A549 (cell line): Measurements from ENCODE around the gene GNL3L. TPM values are rescaled to one million over a fixed set of nuclear protein-coding genes. Genes with fewer than 3 reads are reported as not detected.
"Not testable (repeated sequence)": the region's sequence is repeated elsewhere in the genome, so short reads cannot be mapped to it uniquely, and the experiment has no call there.

Experiments
- ATAC-seq, 2 experiments: fragments of 200-7000 bp in 1 of 2; fragments of >200 bp in 1 of 2; cut with Nextera tagmentation in 1 of 2; cut with Tn5 transposase in 1 of 2; 3 replicates each; pipeline versions ENCODE4 v1.8.0 to v1.9.1; 2018 to 2020; ENCODE audit warnings: mild to moderate bottlenecking in 1 of 2, moderate library complexity in 1 of 2
- CTCF ChIA-PET: fragments of 300-600 bp; sonication (Branson Sonifier 250); formaldehyde crosslinking; extraction: SDS; loops from one replicate; lab custom pipeline; 2021; ENCODE audit warnings: antibody characterized with exemption, inconsistent platforms; lab: Yijun Ruan, JAX
- POLR2A ChIA-PET: fragments of 350-600 bp; formaldehyde crosslinking; extraction: SDS; loops from one replicate; lab custom pipeline; 2021; ENCODE audit warnings: antibody characterized with exemption, inconsistent platforms; lab: Yijun Ruan, JAX
- DNase-seq, 2 experiments: peaks; one replicate each; pipeline versions ENCODE4 v3.0.0 to v3.0.0-alpha.2; 2011 to 2016; ENCODE audit warnings: low read depth in 1 of 2, low spot score in 1 of 2
- FAIRE-seq: peaks from 2 replicates; lab custom pipeline; 2011; peaks lifted over from hg19 to GRCh38; lab: Jason Lieb, UNC
- H3K27ac ChIP-seq, 2 experiments: fragments of >200 bp; sonication (Bioruptor Twin); formaldehyde crosslinking; 3 replicates each; pipeline ENCODE4 v1.5.1; 2016 to 2017
- H3K4me1 ChIP-seq: fragments of >200 bp; sonication (Bioruptor Twin); formaldehyde crosslinking; 3 replicates; pipeline ENCODE4 v1.6.1; 2016
- H3K4me2 ChIP-seq: fragments of >200 bp; sonication (Bioruptor Twin); formaldehyde crosslinking; 3 replicates; pipeline ENCODE4 v1.6.1; 2016
- H3K4me3 ChIP-seq: fragments of >200 bp; sonication (Bioruptor Twin); formaldehyde crosslinking; 3 replicates; pipeline ENCODE4 v1.5.1; 2016
- H3K9me3 ChIP-seq: fragments of >200 bp; sonication (Bioruptor Twin); formaldehyde crosslinking; 3 replicates; pipeline ENCODE4 v1.6.1; 2016
- BHLHE40 ChIP-seq: IDR thresholded peaks from 2 replicates; pipeline ENCODE4 v1.6.1; 2012; ENCODE audit warnings: low read depth, low read length, inconsistent platforms
- CBX2 ChIP-seq: fragments of 200-600 bp; sonication (generic); IDR thresholded peaks from 2 replicates; pipeline ENCODE4 v1.6.1; 2016; ENCODE audit warnings: low read depth, mild to moderate bottlenecking, borderline replicate concordance
- CHD2 ChIP-seq: fragments of 150-350 bp; IDR thresholded peaks from 2 replicates; pipeline ENCODE4 v1.6.1; 2014; ENCODE audit warnings: low read length; ENCODE audit not compliant: partially characterized antibody
- E2F6 ChIP-seq: IDR thresholded peaks from 2 replicates; pipeline ENCODE4 v1.6.1; 2012; ENCODE audit warnings: low read depth, borderline replicate concordance
- EHMT2 ChIP-seq: fragments of 200-600 bp; sonication (generic); IDR thresholded peaks from 2 replicates; pipeline ENCODE4 v1.6.1; 2016; ENCODE audit warnings: antibody characterized with exemption, low read depth, mild to moderate bottlenecking, moderate library complexity
- ESRRA ChIP-seq: fragments of 150-350 bp; IDR thresholded peaks from 2 replicates; pipeline ENCODE4 v1.6.1; 2014; ENCODE audit warnings: mild to moderate bottlenecking, low read length, borderline replicate concordance
- HDAC2 ChIP-seq: fragments of 200-600 bp; sonication (generic); IDR thresholded peaks from 2 replicates; pipeline ENCODE4 v1.6.1; 2016
- HMGXB4 ChIP-seq: fragments of 250-450 bp; sonication (Bioruptor Pico); IDR thresholded peaks from 2 replicates; pipeline ENCODE4 v1.5.0; 2021; ENCODE audit warnings: mild to moderate bottlenecking, moderate library complexity, borderline replicate concordance
- HOXB13 ChIP-seq: fragments of 250-450 bp; sonication (Bioruptor Pico); IDR thresholded peaks from 2 replicates; pipeline ENCODE4 v1.5.0; 2020; ENCODE audit warnings: low read depth, mild to moderate bottlenecking, moderate library complexity
- JUN ChIP-seq, 2 experiments: fragments of >200 bp; sonication (Bioruptor Twin); formaldehyde crosslinking; IDR thresholded peaks; 2 replicates in 1 of 2; 3 replicates in 1 of 2; pipeline ENCODE4 v1.6.1; 2016 to 2017
- MAX ChIP-seq: IDR thresholded peaks from 2 replicates; pipeline ENCODE4 v1.6.1; 2012
- MAZ ChIP-seq: fragments of 150-350 bp; IDR thresholded peaks from 2 replicates; pipeline ENCODE4 v1.6.1; 2014; ENCODE audit warnings: antibody characterized with exemption, low read depth, low read length, borderline replicate concordance
- PBX3 ChIP-seq: IDR thresholded peaks from 2 replicates; pipeline ENCODE4 v1.6.1; 2012
- PHF8 ChIP-seq: fragments of 200-600 bp; sonication (generic); IDR thresholded peaks from 2 replicates; pipeline ENCODE4 v1.6.1; 2016; ENCODE audit warnings: low read depth, mild to moderate bottlenecking, antibody characterized with exemption, moderate library complexity, borderline replicate concordance
- POLR2A ChIP-seq: IDR thresholded peaks from 2 replicates; pipeline ENCODE4 v1.6.1; 2012; ENCODE audit warnings: mild to moderate bottlenecking, low read length
- RNF2 ChIP-seq: fragments of 200-600 bp; sonication (generic); IDR thresholded peaks from 2 replicates; pipeline ENCODE4 v1.6.1; 2016; ENCODE audit warnings: low read depth, mild to moderate bottlenecking, antibody characterized with exemption, moderate library complexity, borderline replicate concordance
- SMC3 ChIP-seq: fragments of >200 bp; sonication (Bioruptor Twin); formaldehyde crosslinking; IDR thresholded peaks from 3 replicates; pipeline ENCODE4 v1.6.1; 2018; ENCODE audit warnings: inconsistent platforms
- ZFP36 ChIP-seq: fragments of 450-650 bp; IDR thresholded peaks from 2 replicates; pipeline ENCODE4 v1.6.1; 2014; ENCODE audit warnings: borderline replicate concordance; ENCODE audit not compliant: partially characterized antibody
- ZSCAN20 ChIP-seq: fragments of 250-450 bp; sonication (Bioruptor Pico); IDR thresholded peaks from 2 replicates; pipeline ENCODE4 v1.8.0; 2022; ENCODE audit warnings: mild to moderate bottlenecking, moderate library complexity
- WGBS: methylation state at CpG from one replicate; pipeline ENCODE4 v1.1.6; 2017; ENCODE audit errors: missing lambda C conversion rate; 5-methylcytosine and 5-hydroxymethylcytosine counted together
- polyA plus RNA-seq, 4 experiments: library from polyadenylated mRNA; depleted of rRNA in 3 of 4; stranded (reverse); fragments of >200 nt; fragmentation: RNase III in 1 of 4; extraction: RNeasy Plus Mini Kit Qiagen cat#74134 plus additional on column Dnase treatment in 1 of 4; gene quantifications; 2 replicates in 3 of 4; 3 replicates in 1 of 4; pipeline ENCODE4 v1.2.3, GENCODE V29; 2011 to 2017

GNL3L gene
- polyA plus RNA-seq, 2 of the 4 experiments (the other 2 are of a cell fraction): 20.7 to 51.9 TPM

- CTCF ChIA-PET: interaction anchor here (1.1 to 1.4 kb wide), 2 partner anchors 77 to 110 kb away, joined by 3 read pairs; no protein-coding TSS in a partner anchor
- Histone ChIP-seq H3K4me3 (peak overlapping the region; percentile 92), H3K9me3 (peaks cover 7% of the 10 kb centered on the region; the same call in 2 of the 3 replicates), H3K4me1 (peaks cover 19% of the 10 kb centered on the region; the same call in 2 of the 3 replicates), H3K27ac (peak overlapping the region; percentile 96 to 99), H3K4me2 (peak overlapping the region; percentile 92)
- POLR2A ChIA-PET: interaction anchor here (0.6 to 1.9 kb wide), 8 partner anchors 15 to 1187 kb away, joined by 3 to 12 read pairs (median 4); partner anchors contain the start of genes FGD1, PHF8, RRAGB and TSR2
- FAIRE-seq (no peak), ATAC-seq (peak; percentile 72 to 73), DNase-seq (no peak)
- peak; percentile 34; the same call in 1 of the 2 replicates for TF ChIP-seq PHF8
- no peak for TF ChIP-seq ESRRA
- TF ChIP-seq POLR2A: no peak
- peak; percentile 89 for TF ChIP-seq MAX
- TF ChIP-seq E2F6: 0 out of 2 replicates have a peak, but pooled peaks have one; percentile 7
- WGBS: 0% methylated on average over 18 of the region's 22 CpGs
These were observed 410 bp downstream of the GNL3L start for GRCh38 chrX:54530357-54530900.

GRCh38 chrX:54534271-54534670 is 4.3 kb downstream of the GNL3L start:
- H3K27ac ChIP-seq: no peak overlapping the region
- peaks cover 19% of the 10 kb centered on the region; the same call in 2 of the 3 replicates for H3K4me1 ChIP-seq
- no peak overlapping the region for H3K4me3 ChIP-seq
- FAIRE-seq (no peak), DNase-seq (no peak)
- peaks cover 2% of the 10 kb centered on the region; the same call in 2 of the 3 replicates for H3K9me3 ChIP-seq
- POLR2A ChIA-PET: no interaction called here
- H3K4me2 ChIP-seq: no peak overlapping the region
- TF ChIP-seq JUN (IDR thresholded peaks at IDR 0.05) (no peak), ZSCAN20 (CRISPR knock-in tag) (no peak), PBX3 (no peak), CHD2 (no peak), HDAC2 (no peak), ZFP36 (no peak), MAZ (no peak), RNF2 (no peak), HOXB13 (CRISPR knock-in tag) (no peak), HMGXB4 (CRISPR knock-in tag) (no peak), SMC3 (no peak), EHMT2 (no peak), MAX (no peak)
- TF ChIP-seq, all 56 proteins: peak for 0
- CTCF ChIA-PET: interaction anchor here (1.4 kb wide), 1 partner anchor 9 kb away, joined by 3 read pairs; no protein-coding TSS in a partner anchor
- ATAC-seq: no peak
- WGBS: 88% methylated on average over 4 of the region's 4 CpGs

- no peaks in the 10 kb centered on the region for H3K4me1 ChIP-seq
- DNase-seq: peak in 1 of 2 experiments; percentile 20
- CTCF ChIA-PET: no interaction called here
- WGBS: 91% methylated on average over 4 of the region's 4 CpGs
- peak; percentile 85 to 86 for ATAC-seq
- H3K4me3 ChIP-seq: no peak overlapping the region
- POLR2A ChIA-PET: no interaction called here
- H3K27ac ChIP-seq: no peak overlapping the region
- no peak overlapping the region for H3K4me2 ChIP-seq
- H3K9me3 ChIP-seq: no peaks in the 10 kb centered on the region
- no peak for FAIRE-seq
- no peak for TF ChIP-seq HMGXB4 (CRISPR knock-in tag)
- TF ChIP-seq HDAC2: no peak
- no peak for TF ChIP-seq BHLHE40
- no peak for TF ChIP-seq CBX2
These were observed 10.3 kb downstream of the GNL3L start for GRCh38 chrX:54540289-54540688.

GRCh38 chrX:54542239-54542638 is 12.2 kb downstream of the GNL3L start:
- H3K27ac ChIP-seq, ATAC-seq, H3K9me3 ChIP-seq, DNase-seq, CTCF ChIA-PET, H3K4me1 ChIP-seq, H3K4me3 ChIP-seq, FAIRE-seq, H3K4me2 ChIP-seq, POLR2A ChIA-PET: not testable (repeated sequence)
- WGBS: 100% methylated on average over 2 of the region's 4 CpGs
